Measurements from ENCODE around the gene CCDC24. TPM values are rescaled to one million over a fixed set of nuclear protein-coding genes. Genes with fewer than 3 reads are reported as not detected.

The CCDC24 gene
- total RNA-seq, 1 experiment from 2014 or later, result 11.8 TPM

- Histone ChIP-seq H3K4me1 (ENCODE audit: insufficient read depth, low read length) (no peaks in the 10 kb centered on the region), H2BK20ac (ENCODE audit: low read depth, low read length, poor library complexity, severe bottlenecking) (no peak overlapping the region), H2BK120ac (ENCODE audit: low read depth, low read length, poor library complexity, severe bottlenecking) (no peak overlapping the region), H3K79me1 (ENCODE audit: insufficient read depth, low read depth, low read length, poor library complexity, severe bottlenecking) (no peaks in the 10 kb centered on the region), H2BK5ac (ENCODE audit: insufficient read length, low read length) (no peak overlapping the region), H2BK15ac (ENCODE audit: low read depth, low read length) (no peak overlapping the region), H3K79me2 (ENCODE audit: insufficient read depth, low read length) (no peaks in the 10 kb centered on the region), H3T11ph (ENCODE audit: low read length) (no peak overlapping the region), H4K91ac (ENCODE audit: insufficient read length, low read depth, low read length) (no peak overlapping the region), H2AFZ (ENCODE audit: low read length) (no peak overlapping the region), H3K18ac (ENCODE audit: insufficient read length, low read depth, low read length) (no peak overlapping the region), H3K27me3 (ENCODE audit: insufficient read depth, low read length) (no peaks in the 10 kb centered on the region), H4K5ac (ENCODE audit: insufficient read length, low read depth, low read length) (no peak overlapping the region), H3K23me2 (ENCODE audit: insufficient read length, low read depth, low read length, poor library complexity, severe bottlenecking) (peaks cover 10% of the 10 kb centered on the region), H3K14ac (ENCODE audit: insufficient read depth, low read length) (no peak overlapping the region; the same call in 1 of the 2 replicates), H2AK5ac (ENCODE audit: insufficient read length, low read length) (no peak overlapping the region), H3K9me3 (ENCODE audit: control insufficient read depth, low read depth, low read length) (no peaks in the 10 kb centered on the region), H3K4ac (ENCODE audit: low read depth, low read length) (no peak overlapping the region), H4K8ac (replicated peaks; ENCODE audit: insufficient read length, low read depth, low read length) (no peak overlapping the region), H3K56ac (ENCODE audit: insufficient read length, low read depth, low read length) (no peak overlapping the region), H2BK12ac (ENCODE audit: insufficient read length, low read depth, low read length) (no peak overlapping the region), H3K27ac (ENCODE audit: insufficient read length, low read depth, low read length) (no peak overlapping the region), H4K20me1 (ENCODE audit: control insufficient read depth, insufficient read depth, insufficient read length) (no peaks in the 10 kb centered on the region), H3K23ac (ENCODE audit: insufficient read length, low read depth, low read length) (no peak overlapping the region), H3K9ac (ENCODE audit: extremely low read depth, insufficient read length, low read length) (no peak overlapping the region), H3K4me2 (ENCODE audit: insufficient read depth, insufficient read length, low read length) (no peak overlapping the region)
- peaks cover 16 to 28% of the 10 kb centered on the region in 2 experiments for H3K4me1 Mint-ChIP-seq
- TF ChIP-seq CTCF (conservative IDR thresholded peaks at IDR 0.05), result peak; percentile 74
- peaks cover 5 to 17% (median 9%) of the 10 kb centered on the region in 3 experiments; a peak in 5 of 7 replicates for H3K36me3 Mint-ChIP-seq (ENCODE audit: insufficient read depth in 1 of 3, low read depth in 3 of 3)
- H3K27me3 Mint-ChIP-seq (ENCODE audit: low read depth), result peaks cover 6% of the 10 kb centered on the region
- no CpG with 5 or more reads among the region's 15 CpGs for WGBS (ENCODE audit: extremely low coverage, insufficient read length, low lambda C conversion rate)
- DNase-seq, result peak; percentile 82
- peak overlapping the region in 1 of 2 experiments; percentile 58; a peak in 3 of 5 replicates for H3K4me3 Mint-ChIP-seq
- H3K9me3 Mint-ChIP-seq, result no peaks in the 10 kb centered on the region
- peak overlapping the region in 1 of 3 experiments; percentile 55; a peak in 1 of 7 replicates for H3K27ac Mint-ChIP-seq
These were observed 3.7 kb downstream of the CCDC24 start for GRCh38 chr1:43994794-43995790.

Measured in H9 (cell line).